OCI-LY3 (cell line): Measurements from ENCODE around the gene GNAZ.

Experiments used
- H2AFZ ChIP-seq: fragments of 200-600, 300-600 bp; shearing (Covaris generic); 2 replicates; pipeline ENCODE4 v1.6.0; 2014; ENCODE audit warnings: antibody characterized with exemption, low read depth, low read length
- H3K27ac ChIP-seq: fragments of 200-600, 300-600 bp; sonication (generic); 2 replicates; pipeline ENCODE4 v1.5.1; 2014; ENCODE audit warnings: mild to moderate bottlenecking, low read length, moderate library complexity, mixed read lengths
- H3K27me3 ChIP-seq: fragments of 200-600, 300-600 bp; sonication (generic); 2 replicates; pipeline ENCODE4 v1.6.1; 2014; ENCODE audit warnings: low read depth, low read length, mixed read lengths
- H3K36me3 ChIP-seq: fragments of 200-600, 300-600 bp; sonication (generic); replicated peaks from 2 replicates; pipeline ENCODE3; 2014; ENCODE audit warnings: low read depth, low read length, mixed read lengths
- H3K4me1 ChIP-seq: fragments of 300-600, 200-600 bp; sonication (generic); 2 replicates; pipeline ENCODE4 v1.6.1; 2014; ENCODE audit warnings: low read length, mixed read lengths
- H3K4me2 ChIP-seq: fragments of 200-600, 300-600 bp; sonication (generic); 2 replicates; pipeline ENCODE4 v1.6.1; 2014; ENCODE audit warnings: low read length, mixed read lengths
- H3K4me3 ChIP-seq: fragments of 300-600, 200-600 bp; sonication (generic); 2 replicates; pipeline ENCODE4 v1.5.1; 2014; ENCODE audit warnings: antibody characterized with exemption, mild to moderate bottlenecking, low read length, moderate library complexity
- H3K79me2 ChIP-seq: fragments of 300-600, 200-600 bp; shearing (Covaris generic); 2 replicates; pipeline ENCODE4 v1.6.1; 2014; ENCODE audit warnings: mild to moderate bottlenecking, low read length, mixed read lengths
- H3K9ac ChIP-seq: fragments of 300-600, 200-600 bp; shearing (Covaris generic); 2 replicates; pipeline ENCODE4 v1.6.0; 2014; ENCODE audit warnings: mild to moderate bottlenecking, low read length, moderate library complexity
- H3K9me3 ChIP-seq: fragments of 200-600, 300-600 bp; shearing (Covaris generic); 2 replicates; pipeline ENCODE4 v1.6.1; 2014; ENCODE audit warnings: low read length, mixed read lengths; ENCODE audit not compliant: insufficient read depth
- H4K20me1 ChIP-seq: fragments of 200-600, 300-600 bp; sonication (generic); 2 replicates; pipeline ENCODE4 v1.6.1; 2016; ENCODE audit warnings: low read length, mixed read lengths; ENCODE audit not compliant: insufficient read depth
- CTCF ChIP-seq: fragments of 200-600, 300-600 bp; sonication (generic); IDR thresholded peaks from 2 replicates; pipeline ENCODE4 v1.5.1; 2014; ENCODE audit warnings: antibody characterized with exemption, low read length, low read depth
- EZH2phosphoT487 ChIP-seq: fragments of 200-600 bp; shearing (Covaris generic); IDR thresholded peaks from 2 replicates; pipeline ENCODE4 v1.6.1; 2018; ENCODE audit warnings: antibody characterized with exemption, mixed run types, low read depth

Gene GNAZ

GRCh38 chr22:23034621-23035556, 35.4 kb upstream of the GNAZ start:
- Histone ChIP-seq H3K4me2 (peak overlapping the region; percentile 55), H3K9me3 (no peaks in the 10 kb centered on the region)

GRCh38 chr22:23035557-23036277, 34.6 kb upstream of the GNAZ start:
- no peaks in the 10 kb centered on the region for H3K9me3 ChIP-seq
- no peaks in the 10 kb centered on the region for H4K20me1 ChIP-seq
- peak overlapping the region; percentile 50 for H3K9ac ChIP-seq
- no peaks in the 10 kb centered on the region for H3K79me2 ChIP-seq
- H3K27ac ChIP-seq: peak overlapping the region; percentile 86
- TF ChIP-seq CTCF (no peak), EZH2phosphoT487 (no peak)
- peak overlapping the region; percentile 21; the same call in 1 of the 2 replicates for H3K4me3 ChIP-seq
- H3K27me3 ChIP-seq: no peaks in the 10 kb centered on the region
- peak overlapping the region; percentile 55 for H3K4me2 ChIP-seq
- peaks cover 53% of the 10 kb centered on the region for H3K4me1 ChIP-seq
- H3K36me3 ChIP-seq: no peaks in the 10 kb centered on the region
- H2AFZ ChIP-seq: peak overlapping the region; percentile 69

More at GRCh38 chr22:23034621-23035556, 35.4 kb upstream of the GNAZ start:
- Histone ChIP-seq H3K27me3 (no peaks in the 10 kb centered on the region), H4K20me1 (no peaks in the 10 kb centered on the region), H3K79me2 (no peaks in the 10 kb centered on the region), H3K4me3 (peak overlapping the region; percentile 21), H3K36me3 (no peaks in the 10 kb centered on the region), H2AFZ (peak overlapping the region; percentile 69), H3K9ac (peak overlapping the region; percentile 50), H3K27ac (peak overlapping the region; percentile 86), H3K4me1 (peaks cover 53% of the 10 kb centered on the region)
- TF ChIP-seq CTCF (no peak), EZH2phosphoT487 (no peak)

- Histone ChIP-seq H3K79me2 (no peaks in the 10 kb centered on the region), H3K4me1 (peaks cover 53% of the 10 kb centered on the region), H3K27ac (peak overlapping the region; percentile 86), H2AFZ (no peak overlapping the region), H3K4me3 (no peak overlapping the region), H3K36me3 (no peaks in the 10 kb centered on the region), H3K9ac (no peak overlapping the region), H3K4me2 (no peak overlapping the region), H4K20me1 (no peaks in the 10 kb centered on the region), H3K27me3 (no peaks in the 10 kb centered on the region), H3K9me3 (no peaks in the 10 kb centered on the region)
- TF ChIP-seq EZH2phosphoT487 (no peak), CTCF (no peak)
Observed at GRCh38 chr22:23036684-23037428, 33.5 kb upstream of the GNAZ start.
